IMR-90 (cell line): Measurements from ENCODE around the gene TRPM3.

ENCODE experiments used
- POLR2A ChIP-seq: IDR thresholded peaks from 2 replicates; pipeline ENCODE4 v1.6.1; 2012; ENCODE audit warnings: mild to moderate bottlenecking, low read depth, low read length
- TF ChIP-seq, protein P1 (sequence below): conservative IDR thresholded peaks from 2 replicates; pipeline ENCODE4 v1.5.1; 2012; ENCODE audit warnings: mild to moderate bottlenecking, low read depth, low read length, improper control_type of control experiment

- TF ChIP-seq POLR2A, result no peak
- TF ChIP-seq, protein P1, sequence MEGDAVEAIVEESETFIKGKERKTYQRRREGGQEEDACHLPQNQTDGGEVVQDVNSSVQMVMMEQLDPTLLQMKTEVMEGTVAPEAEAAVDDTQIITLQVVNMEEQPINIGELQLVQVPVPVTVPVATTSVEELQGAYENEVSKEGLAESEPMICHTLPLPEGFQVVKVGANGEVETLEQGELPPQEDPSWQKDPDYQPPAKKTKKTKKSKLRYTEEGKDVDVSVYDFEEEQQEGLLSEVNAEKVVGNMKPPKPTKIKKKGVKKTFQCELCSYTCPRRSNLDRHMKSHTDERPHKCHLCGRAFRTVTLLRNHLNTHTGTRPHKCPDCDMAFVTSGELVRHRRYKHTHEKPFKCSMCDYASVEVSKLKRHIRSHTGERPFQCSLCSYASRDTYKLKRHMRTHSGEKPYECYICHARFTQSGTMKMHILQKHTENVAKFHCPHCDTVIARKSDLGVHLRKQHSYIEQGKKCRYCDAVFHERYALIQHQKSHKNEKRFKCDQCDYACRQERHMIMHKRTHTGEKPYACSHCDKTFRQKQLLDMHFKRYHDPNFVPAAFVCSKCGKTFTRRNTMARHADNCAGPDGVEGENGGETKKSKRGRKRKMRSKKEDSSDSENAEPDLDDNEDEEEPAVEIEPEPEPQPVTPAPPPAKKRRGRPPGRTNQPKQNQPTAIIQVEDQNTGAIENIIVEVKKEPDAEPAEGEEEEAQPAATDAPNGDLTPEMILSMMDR, result no peak
These were observed 26.6 kb downstream of the TRPM3 start for GRCh38 chr9:71094708-71095251.
